Myocyte (in vitro differentiated cells): ENCODE data around the gene DNMT3A. TPM values are rescaled to one million over a fixed set of nuclear protein-coding genes. Genes with fewer than 3 reads are reported as not detected.

Source experiments
- DNase-seq: peaks from one replicate; pipeline ENCODE4 v3.0.0-alpha.2; 2012; ENCODE audit warnings: low read depth
- total RNA-seq: library from RNA; depleted of rRNA; stranded (reverse); fragments of >200 nt; gene quantifications from 2 replicates; pipeline ENCODE4 v1.2.3, GENCODE V29; 2014

The DNMT3A gene
- total RNA-seq, 1 donor from 2014 or later = 5.7 TPM

DNA sequence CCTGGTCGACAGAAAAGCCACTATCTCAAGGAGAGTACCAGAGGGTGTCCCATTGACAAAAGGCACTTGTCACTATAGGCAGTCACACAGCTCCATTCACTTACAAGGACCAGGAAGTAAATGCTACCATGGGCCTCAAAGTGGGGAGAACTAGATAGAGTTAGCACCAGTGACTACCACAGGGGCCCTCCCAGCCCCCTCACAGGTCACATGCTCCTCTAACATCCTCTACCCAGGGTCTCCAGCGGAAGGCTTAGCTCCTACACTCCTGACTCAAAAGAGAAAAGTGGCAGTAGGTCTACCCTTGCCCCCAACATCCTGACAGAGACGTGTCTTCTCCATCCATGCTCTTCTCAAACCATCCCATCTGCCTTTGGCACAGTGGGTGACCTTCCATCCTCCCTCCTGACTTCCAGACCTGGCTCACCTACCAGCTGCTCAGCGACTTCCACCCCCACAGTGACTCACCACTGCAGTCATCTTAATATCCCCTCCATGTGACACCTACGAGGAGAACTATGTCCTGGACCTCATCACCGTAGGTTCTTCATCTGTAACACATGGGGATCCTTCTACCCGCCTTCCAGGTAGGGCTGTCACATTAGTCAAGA, 5.6 kb upstream of the DNMT3A start:
- peak; percentile 21 for DNase-seq

GRCh38 chr2:25343187-25343825, 1.6 kb upstream of the DNMT3A start:
- no peak for DNase-seq

- peak; percentile 85 for DNase-seq
Measured at GRCh38 chr2:25342372-25343186, 854 bp upstream of the DNMT3A start.

- no peak for DNase-seq
Measured at GRCh38 chr2:25341011-25341727, 556 bp downstream of the DNMT3A start.

GRCh38 chr2:25340181-25340921, 1.4 kb downstream of the DNMT3A start:
- DNase-seq = no peak

DNA sequence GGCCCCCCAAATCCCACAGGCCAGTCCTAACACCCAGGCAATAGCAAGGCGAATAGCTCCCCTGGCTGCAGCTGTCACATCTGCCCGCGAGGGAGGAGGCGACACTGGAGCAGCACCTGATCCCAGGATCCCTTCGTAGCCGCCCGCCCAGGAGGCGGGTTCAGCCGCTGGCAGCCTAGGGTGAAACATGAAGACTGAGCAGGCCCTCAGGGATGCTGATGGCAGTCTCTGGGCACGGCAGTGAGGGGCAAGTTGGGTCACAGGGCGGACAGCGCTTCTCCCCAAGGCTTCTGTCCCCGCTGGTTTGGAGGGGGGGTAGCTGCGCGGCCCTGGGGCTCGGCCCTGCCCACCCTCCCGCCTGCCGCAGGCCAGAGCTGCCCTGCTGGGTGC, 1.9 kb downstream of the DNMT3A start:
- DNase-seq = no peak

GRCh38 chr2:25339211-25339674, 2.5 kb downstream of the DNMT3A start:
- no peak for DNase-seq

- no peak for DNase-seq
Measured at GRCh38 chr2:25338401-25338800, 3.3 kb downstream of the DNMT3A start.

DNA sequence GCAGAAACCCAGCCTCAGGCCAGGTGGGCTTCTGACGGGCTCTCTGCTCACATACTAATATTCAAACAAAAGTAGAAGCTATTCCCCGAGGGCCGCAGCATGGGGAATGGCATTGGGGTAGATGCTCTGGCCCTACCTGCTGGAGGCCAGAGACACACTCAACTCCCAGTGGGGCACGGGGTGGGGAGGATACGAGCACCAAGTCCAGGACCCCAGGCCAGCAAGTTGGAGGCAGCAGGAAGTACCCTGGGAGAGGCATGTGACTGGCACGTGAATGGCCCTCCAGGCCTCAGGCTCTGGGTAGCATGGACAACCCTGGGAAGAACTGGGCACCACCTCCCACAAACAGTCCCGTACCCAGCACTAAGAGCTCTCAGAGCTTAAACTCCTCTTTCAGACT, 3.8 kb downstream of the DNMT3A start:
- no peak for DNase-seq

DNA sequence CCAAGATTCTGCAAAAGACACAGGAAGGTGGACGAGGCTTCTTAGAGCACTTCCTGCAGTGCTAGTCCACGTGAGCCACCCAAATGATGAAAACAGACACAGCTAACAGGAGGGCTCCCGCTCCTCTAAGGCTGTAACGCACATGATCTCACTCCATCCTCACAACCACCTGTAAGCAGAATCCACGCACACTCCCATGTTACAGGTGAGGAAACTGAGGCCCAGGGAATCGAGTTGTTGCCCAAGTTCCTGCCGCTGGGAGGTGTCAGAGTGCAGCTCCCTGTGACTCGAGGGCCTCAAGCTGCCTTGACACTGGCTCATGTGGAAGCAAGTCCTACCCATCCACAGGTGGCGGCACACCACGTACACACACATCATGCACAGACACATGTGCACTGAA, 4.4 kb downstream of the DNMT3A start:
- no peak for DNase-seq

GRCh38 chr2:25336383-25336841, 5.3 kb downstream of the DNMT3A start:
- DNase-seq = no peak

GRCh38 chr2:25335971-25336370, 5.8 kb downstream of the DNMT3A start:
- no peak for DNase-seq

DNA sequence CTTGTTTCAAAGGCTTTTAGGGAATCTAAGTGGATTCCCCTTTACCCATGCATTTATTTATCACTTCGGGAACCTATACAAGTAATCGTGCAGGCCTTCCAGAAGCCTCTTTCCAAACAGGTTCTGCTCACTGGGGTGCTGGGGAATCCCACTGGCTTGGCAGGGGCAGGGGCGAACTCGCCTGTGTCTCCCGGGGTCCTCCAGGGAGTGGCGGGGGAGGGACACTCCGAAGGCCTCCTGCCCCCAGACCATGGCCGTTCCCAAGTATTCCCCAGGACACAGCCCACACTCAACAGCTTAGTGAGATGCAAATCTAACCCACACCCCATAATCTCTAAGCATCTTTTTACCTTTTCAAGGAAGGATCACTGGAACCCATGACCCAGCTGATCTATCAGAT, 6.5 kb downstream of the DNMT3A start:
- DNase-seq = no peak

GRCh38 chr2:25334482-25334881, 7.2 kb downstream of the DNMT3A start:
- no peak for DNase-seq

- no peak for DNase-seq
Measured at GRCh38 chr2:25333981-25334380, 7.7 kb downstream of the DNMT3A start.

GRCh38 chr2:25332571-25332970, 9.2 kb downstream of the DNMT3A start:
- peak; percentile 44 for DNase-seq

GRCh38 chr2:25331686-25332365, 9.9 kb downstream of the DNMT3A start:
- DNase-seq = no peak

DNA sequence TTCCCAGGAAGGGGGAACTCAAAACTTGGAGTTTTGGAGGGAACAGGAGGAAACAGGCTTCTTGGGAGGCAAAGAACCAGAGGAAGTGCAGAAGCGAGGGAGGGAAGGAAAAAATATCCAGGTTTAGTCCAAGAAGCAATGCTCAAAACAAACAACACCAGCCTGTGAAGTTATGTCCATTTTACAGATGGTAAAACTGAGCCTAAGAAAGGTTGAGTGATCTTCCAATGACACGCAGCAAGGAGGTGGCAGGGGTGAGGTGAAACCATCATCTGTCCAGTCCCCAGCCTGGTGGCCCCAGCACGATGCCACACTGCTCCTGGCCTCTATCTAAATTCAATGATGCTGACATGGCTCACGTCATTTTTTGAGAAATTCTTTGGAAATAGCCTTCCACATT, 10.8 kb downstream of the DNMT3A start:
- no peak for DNase-seq

GRCh38 chr2:25330273-25330672, 11.5 kb downstream of the DNMT3A start:
- no peak for DNase-seq
